GM23338 (cell line): Measurements from ENCODE around the gene PSMD14. TPM values are rescaled to one million over a fixed set of nuclear protein-coding genes. Genes with fewer than 3 reads are reported as not detected.

ENCODE experiments used
- ATAC-seq: fragments of 200-7000 bp; cut with Tn5 transposase; 3 replicates; pipeline ENCODE4 v1.9.1; 2020
- DNase-seq: peaks from one replicate; pipeline ENCODE4 v3.0.0-alpha.2; 2015; ENCODE audit warnings: low spot score
- H2AFZ ChIP-seq: fragments of 200-600 bp; sonication (generic); 2 replicates; pipeline ENCODE4 v1.8.0; 2016; ENCODE audit warnings: antibody characterized with exemption, mild to moderate bottlenecking, moderate library complexity
- H3F3A ChIP-seq: fragments of 200-600 bp; sonication (generic); replicated peaks from 2 replicates; pipeline ENCODE4 v1.8.0; 2017; ENCODE audit warnings: antibody characterized with exemption, mixed run types, low read depth
- H3K27ac ChIP-seq: fragments of 200-600 bp; sonication (generic); 2 replicates; pipeline ENCODE4 v1.6.1; 2016; ENCODE audit warnings: low read depth
- H3K27me3 ChIP-seq: fragments of 200-600 bp; sonication (generic); 2 replicates; pipeline ENCODE4 v1.8.0; 2016; ENCODE audit warnings: mild to moderate bottlenecking, mixed run types, moderate library complexity; ENCODE audit not compliant: insufficient read depth
- H3K36me3 ChIP-seq: fragments of 200-600 bp; sonication (generic); 2 replicates; pipeline ENCODE4 v1.8.0; 2016; ENCODE audit warnings: mild to moderate bottlenecking; ENCODE audit not compliant: insufficient read depth
- H3K4me1 ChIP-seq: fragments of 200-600 bp; sonication (generic); 2 replicates; pipeline ENCODE4 v1.8.0; 2016; ENCODE audit warnings: mild to moderate bottlenecking, moderate library complexity; ENCODE audit not compliant: insufficient read depth
- H3K4me2 ChIP-seq: fragments of 200-600 bp; sonication (generic); 2 replicates; pipeline ENCODE4 v1.7.1; 2017; ENCODE audit warnings: mixed run types
- H3K4me3 ChIP-seq: fragments of 200-600 bp; sonication (generic); 2 replicates; pipeline ENCODE4 v1.6.1; 2016; ENCODE audit warnings: mixed run types
- H3K79me2 ChIP-seq: fragments of 200-600 bp; sonication (generic); replicated peaks from 2 replicates; pipeline ENCODE4 v1.8.0; 2017; ENCODE audit warnings: mild to moderate bottlenecking; ENCODE audit not compliant: insufficient read depth
- H3K9me2 ChIP-seq: fragments of 200-600 bp; sonication (generic); 2 replicates; pipeline ENCODE4 v1.8.0; 2017; ENCODE audit not compliant: insufficient read depth
- H4K20me1 ChIP-seq: fragments of 200-600 bp; sonication (generic); replicated peaks from 2 replicates; pipeline ENCODE4 v1.8.0; 2017; ENCODE audit warnings: mild to moderate bottlenecking; ENCODE audit not compliant: insufficient read depth
- H3K27ac Mint-ChIP-seq: 2 replicates; pipeline ENCODE4 v1.8.0; 2020; ENCODE audit warnings: inconsistent platforms, mild to moderate bottlenecking, moderate library complexity, mixed read lengths
- H3K27me3 Mint-ChIP-seq: 3 replicates; pipeline ENCODE4 v1.8.0; 2022; ENCODE audit warnings: low read depth, mild to moderate bottlenecking, moderate library complexity, mixed read lengths, inconsistent platforms; ENCODE audit not compliant: insufficient read depth, poor library complexity
- H3K36me3 Mint-ChIP-seq: 3 replicates; pipeline ENCODE4 v1.8.0; 2021; ENCODE audit warnings: low read depth, mild to moderate bottlenecking, inconsistent platforms, moderate library complexity, mixed read lengths
- H3K4me1 Mint-ChIP-seq: 3 replicates; pipeline ENCODE4 v1.8.0; 2020; ENCODE audit warnings: mild to moderate bottlenecking, inconsistent platforms, mixed read lengths
- H3K4me3 Mint-ChIP-seq: 3 replicates; pipeline ENCODE4 v1.8.0; 2021; ENCODE audit warnings: moderate library complexity, mild to moderate bottlenecking, inconsistent platforms, mixed read lengths
- H3K9me3 Mint-ChIP-seq: 3 replicates; pipeline ENCODE4 v1.8.0; 2020; ENCODE audit warnings: moderate library complexity, mild to moderate bottlenecking, inconsistent platforms, mixed read lengths
- CREB1 ChIP-seq: fragments of 250-450 bp; sonication (Bioruptor Pico); IDR thresholded peaks from 2 replicates; pipeline ENCODE4 v1.5.0; 2020; ENCODE audit warnings: low read depth, mild to moderate bottlenecking, moderate library complexity
- EZH2 ChIP-seq: fragments of 200-600 bp; sonication (generic); IDR thresholded peaks from one replicate; pipeline ENCODE4 v1.8.0; 2017; ENCODE audit warnings: antibody characterized with exemption, mild to moderate bottlenecking, low read depth; ENCODE audit not compliant: unreplicated experiment
- EZH2phosphoT487 ChIP-seq: fragments of 200-600 bp; sonication (generic); IDR thresholded peaks from one replicate; pipeline ENCODE4 v1.8.1; 2018; ENCODE audit warnings: antibody characterized with exemption; ENCODE audit not compliant: unreplicated experiment
- NANOG ChIP-seq: IDR thresholded peaks from 2 replicates; pipeline ENCODE4 v1.6.1; 2016; ENCODE audit warnings: antibody characterized with exemption, borderline replicate concordance
- POLR2AphosphoS5 ChIP-seq: IDR thresholded peaks from 2 replicates; pipeline ENCODE4 v1.6.1; 2016; ENCODE audit warnings: antibody characterized with exemption, low read depth
- STAT1 ChIP-seq: IDR thresholded peaks from one replicate; pipeline ENCODE4 v1.6.1; 2016; ENCODE audit warnings: antibody characterized with exemption; ENCODE audit not compliant: unreplicated experiment
- polyA plus RNA-seq: library from polyadenylated mRNA; unstranded; fragments of >200 nt; fragmentation: Nextera tagmentation; extraction: Ambion mirVana; gene quantifications from 2 replicates; pipeline ENCODE4 v1.2.1, GENCODE V29; 2016
- total RNA-seq: library from RNA; depleted of rRNA; stranded (reverse); fragments of >200 nt; shearing (Covaris generic); gene quantifications from 2 replicates; pipeline ENCODE4 v1.2.3, GENCODE V29; 2014
- TF ChIP-seq, protein P1 (sequence below): fragments of 250-450 bp; sonication (Bioruptor Pico); IDR thresholded peaks from 2 replicates; pipeline ENCODE4 v1.5.0; 2020; ENCODE audit warnings: mild to moderate bottlenecking, moderate library complexity
- TF ChIP-seq, protein P2 (sequence below), 2 experiments: fragments of 200-600 bp in 1 of 2; sonication (generic) in 1 of 2; conservative IDR thresholded peaks; 2 replicates each; pipeline versions ENCODE4 v1.5.1 to v1.6.1; 2016 to 2017; ENCODE audit warnings: antibody characterized with exemption in 2 of 2, low read depth in 2 of 2, mild to moderate bottlenecking in 2 of 2, moderate library complexity in 1 of 2

PSMD14 gene
- total and polyA plus RNA-seq, 2 experiments from 2014 or later = 92.2 to 123 TPM

DNA sequence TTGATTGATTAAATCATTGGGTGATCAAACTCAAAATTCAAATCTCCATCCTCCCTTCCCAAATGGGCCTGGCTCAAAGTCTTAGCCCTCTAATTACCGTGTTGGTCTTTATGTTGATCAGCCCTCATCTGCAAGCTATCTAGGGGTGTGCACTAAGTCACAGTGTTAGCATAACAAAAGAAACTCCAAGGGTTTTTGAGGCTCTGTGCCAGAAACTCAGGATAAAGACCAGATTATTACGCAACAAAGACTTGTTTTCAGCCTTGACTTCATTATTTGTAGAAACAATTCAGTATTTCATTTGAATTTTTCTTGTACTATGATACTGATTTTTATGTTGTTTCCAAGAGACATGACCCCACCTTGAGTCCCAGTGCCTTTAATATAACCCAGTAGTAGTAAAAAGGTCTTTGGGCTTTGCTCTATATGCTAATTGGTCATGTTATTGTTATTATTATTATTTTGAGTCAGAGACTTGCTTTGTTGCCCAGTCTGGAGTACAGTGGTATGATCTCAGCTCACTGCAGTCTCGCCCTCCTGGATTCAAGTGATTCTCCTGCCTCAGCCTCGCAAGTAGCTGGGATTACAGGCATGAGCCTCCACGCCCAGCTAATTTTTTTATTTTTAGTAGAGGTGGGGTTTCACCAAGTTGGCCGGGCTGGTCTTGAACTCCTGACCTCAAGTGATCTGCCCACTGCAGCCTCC lies 13.9 kb downstream of the PSMD14 start (continued):
- TF ChIP-seq, protein P1, sequence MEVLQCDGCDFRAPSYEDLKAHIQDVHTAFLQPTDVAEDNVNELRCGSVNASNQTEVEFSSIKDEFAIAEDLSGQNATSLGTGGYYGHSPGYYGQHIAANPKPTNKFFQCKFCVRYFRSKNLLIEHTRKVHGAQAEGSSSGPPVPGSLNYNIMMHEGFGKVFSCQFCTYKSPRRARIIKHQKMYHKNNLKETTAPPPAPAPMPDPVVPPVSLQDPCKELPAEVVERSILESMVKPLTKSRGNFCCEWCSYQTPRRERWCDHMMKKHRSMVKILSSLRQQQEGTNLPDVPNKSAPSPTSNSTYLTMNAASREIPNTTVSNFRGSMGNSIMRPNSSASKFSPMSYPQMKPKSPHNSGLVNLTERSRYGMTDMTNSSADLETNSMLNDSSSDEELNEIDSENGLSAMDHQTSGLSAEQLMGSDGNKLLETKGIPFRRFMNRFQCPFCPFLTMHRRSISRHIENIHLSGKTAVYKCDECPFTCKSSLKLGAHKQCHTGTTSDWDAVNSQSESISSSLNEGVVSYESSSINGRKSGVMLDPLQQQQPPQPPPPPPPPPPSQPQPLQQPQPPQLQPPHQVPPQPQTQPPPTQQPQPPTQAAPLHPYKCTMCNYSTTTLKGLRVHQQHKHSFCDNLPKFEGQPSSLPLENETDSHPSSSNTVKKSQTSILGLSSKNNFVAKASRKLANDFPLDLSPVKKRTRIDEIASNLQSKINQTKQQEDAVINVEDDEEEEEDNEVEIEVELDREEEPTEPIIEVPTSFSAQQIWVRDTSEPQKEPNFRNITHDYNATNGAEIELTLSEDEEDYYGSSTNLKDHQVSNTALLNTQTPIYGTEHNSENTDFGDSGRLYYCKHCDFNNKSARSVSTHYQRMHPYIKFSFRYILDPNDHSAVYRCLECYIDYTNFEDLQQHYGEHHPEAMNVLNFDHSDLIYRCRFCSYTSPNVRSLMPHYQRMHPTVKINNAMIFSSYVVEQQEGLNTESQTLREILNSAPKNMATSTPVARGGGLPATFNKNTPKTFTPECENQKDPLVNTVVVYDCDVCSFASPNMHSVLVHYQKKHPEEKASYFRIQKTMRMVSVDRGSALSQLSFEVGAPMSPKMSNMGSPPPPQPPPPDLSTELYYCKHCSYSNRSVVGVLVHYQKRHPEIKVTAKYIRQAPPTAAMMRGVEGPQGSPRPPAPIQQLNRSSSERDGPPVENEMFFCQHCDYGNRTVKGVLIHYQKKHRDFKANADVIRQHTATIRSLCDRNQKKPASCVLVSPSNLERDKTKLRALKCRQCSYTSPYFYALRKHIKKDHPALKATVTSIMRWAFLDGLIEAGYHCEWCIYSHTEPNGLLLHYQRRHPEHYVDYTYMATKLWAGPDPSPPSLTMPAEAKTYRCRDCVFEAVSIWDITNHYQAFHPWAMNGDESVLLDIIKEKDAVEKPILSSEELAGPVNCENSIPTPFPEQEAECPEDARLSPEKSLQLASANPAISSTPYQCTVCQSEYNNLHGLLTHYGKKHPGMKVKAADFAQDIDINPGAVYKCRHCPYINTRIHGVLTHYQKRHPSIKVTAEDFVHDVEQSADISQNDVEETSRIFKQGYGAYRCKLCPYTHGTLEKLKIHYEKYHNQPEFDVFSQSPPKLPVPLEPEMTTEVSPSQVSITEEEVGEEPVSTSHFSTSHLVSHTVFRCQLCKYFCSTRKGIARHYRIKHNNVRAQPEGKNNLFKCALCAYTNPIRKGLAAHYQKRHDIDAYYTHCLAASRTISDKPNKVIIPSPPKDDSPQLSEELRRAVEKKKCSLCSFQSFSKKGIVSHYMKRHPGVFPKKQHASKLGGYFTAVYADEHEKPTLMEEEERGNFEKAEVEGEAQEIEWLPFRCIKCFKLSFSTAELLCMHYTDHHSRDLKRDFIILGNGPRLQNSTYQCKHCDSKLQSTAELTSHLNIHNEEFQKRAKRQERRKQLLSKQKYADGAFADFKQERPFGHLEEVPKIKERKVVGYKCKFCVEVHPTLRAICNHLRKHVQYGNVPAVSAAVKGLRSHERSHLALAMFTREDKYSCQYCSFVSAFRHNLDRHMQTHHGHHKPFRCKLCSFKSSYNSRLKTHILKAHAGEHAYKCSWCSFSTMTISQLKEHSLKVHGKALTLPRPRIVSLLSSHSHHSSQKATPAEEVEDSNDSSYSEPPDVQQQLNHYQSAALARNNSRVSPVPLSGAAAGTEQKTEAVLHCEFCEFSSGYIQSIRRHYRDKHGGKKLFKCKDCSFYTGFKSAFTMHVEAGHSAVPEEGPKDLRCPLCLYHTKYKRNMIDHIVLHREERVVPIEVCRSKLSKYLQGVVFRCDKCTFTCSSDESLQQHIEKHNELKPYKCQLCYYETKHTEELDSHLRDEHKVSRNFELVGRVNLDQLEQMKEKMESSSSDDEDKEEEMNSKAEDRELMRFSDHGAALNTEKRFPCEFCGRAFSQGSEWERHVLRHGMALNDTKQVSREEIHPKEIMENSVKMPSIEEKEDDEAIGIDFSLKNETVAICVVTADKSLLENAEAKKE (CRISPR knock-in tag) = no peak
- no peak for TF ChIP-seq EZH2
- TF ChIP-seq EZH2phosphoT487 = no peak
- no peak for TF ChIP-seq NANOG
- no peak for TF ChIP-seq POLR2AphosphoS5

DNA sequence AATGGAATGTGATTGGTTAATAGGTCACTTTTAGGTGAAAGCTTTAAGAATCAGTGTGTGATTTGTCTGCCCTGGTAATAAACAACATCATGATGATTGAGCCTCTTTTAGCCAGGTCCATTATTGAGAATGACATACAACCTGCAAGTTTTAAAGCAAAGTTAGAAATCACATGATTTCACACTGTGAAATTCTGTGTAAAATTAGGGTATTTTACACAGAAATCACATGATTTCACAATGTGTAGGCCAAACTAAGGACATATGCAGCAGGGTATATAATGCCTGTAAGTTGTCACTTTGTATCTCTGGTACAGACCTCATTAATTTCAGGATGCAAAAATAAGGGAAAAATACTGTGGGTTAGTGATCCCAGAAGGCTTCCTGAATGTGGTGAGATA lies 16.7 kb downstream of the PSMD14 start:
- no peaks in the 10 kb centered on the region for H3K27me3 ChIP-seq
- no peak for ATAC-seq
- H3K27ac ChIP-seq = no peak overlapping the region
- H3F3A ChIP-seq = no peaks in the 10 kb centered on the region
- H3K9me3 Mint-ChIP-seq = no peaks in the 10 kb centered on the region
- no peaks in the 10 kb centered on the region for H3K9me2 ChIP-seq
- H3K27me3 Mint-ChIP-seq = peaks cover 2% of the 10 kb centered on the region
- peaks cover 27% of the 10 kb centered on the region for H3K4me1 Mint-ChIP-seq
- H3K79me2 ChIP-seq = peaks cover 76% of the 10 kb centered on the region
- no peak for DNase-seq
- H3K4me1 ChIP-seq = peaks cover 13% of the 10 kb centered on the region; the same call in 1 of the 2 replicates
- H3K4me2 ChIP-seq = no peak overlapping the region
- H3K36me3 Mint-ChIP-seq = peaks cover 33% of the 10 kb centered on the region
- H3K4me3 ChIP-seq = no peak overlapping the region
- no peaks in the 10 kb centered on the region for H3K36me3 ChIP-seq
- H2AFZ ChIP-seq = no peak overlapping the region
- no peak overlapping the region for H3K27ac Mint-ChIP-seq
- no peak overlapping the region for H3K4me3 Mint-ChIP-seq
- peaks cover 15% of the 10 kb centered on the region for H4K20me1 ChIP-seq
- no peak for TF ChIP-seq CREB1 (CRISPR knock-in tag)
- no peak for TF ChIP-seq EZH2
- no peak for TF ChIP-seq EZH2phosphoT487
- TF ChIP-seq STAT1 = no peak
- TF ChIP-seq, protein P2, sequence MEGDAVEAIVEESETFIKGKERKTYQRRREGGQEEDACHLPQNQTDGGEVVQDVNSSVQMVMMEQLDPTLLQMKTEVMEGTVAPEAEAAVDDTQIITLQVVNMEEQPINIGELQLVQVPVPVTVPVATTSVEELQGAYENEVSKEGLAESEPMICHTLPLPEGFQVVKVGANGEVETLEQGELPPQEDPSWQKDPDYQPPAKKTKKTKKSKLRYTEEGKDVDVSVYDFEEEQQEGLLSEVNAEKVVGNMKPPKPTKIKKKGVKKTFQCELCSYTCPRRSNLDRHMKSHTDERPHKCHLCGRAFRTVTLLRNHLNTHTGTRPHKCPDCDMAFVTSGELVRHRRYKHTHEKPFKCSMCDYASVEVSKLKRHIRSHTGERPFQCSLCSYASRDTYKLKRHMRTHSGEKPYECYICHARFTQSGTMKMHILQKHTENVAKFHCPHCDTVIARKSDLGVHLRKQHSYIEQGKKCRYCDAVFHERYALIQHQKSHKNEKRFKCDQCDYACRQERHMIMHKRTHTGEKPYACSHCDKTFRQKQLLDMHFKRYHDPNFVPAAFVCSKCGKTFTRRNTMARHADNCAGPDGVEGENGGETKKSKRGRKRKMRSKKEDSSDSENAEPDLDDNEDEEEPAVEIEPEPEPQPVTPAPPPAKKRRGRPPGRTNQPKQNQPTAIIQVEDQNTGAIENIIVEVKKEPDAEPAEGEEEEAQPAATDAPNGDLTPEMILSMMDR (conservative IDR thresholded peaks at IDR 0.05; ENCODE audit: low read depth in 2 of 2) = no peak
- TF ChIP-seq NANOG = no peak
- no peak for TF ChIP-seq POLR2AphosphoS5
